HG03135 (cell line): ENCODE data around the gene ARHGAP26.
A peak's percentile ranks its signal among the peaks of the same experiment; 100 is the strongest.

ENCODE experiments used
- ATAC-seq: cut with Tn5 transposase; IDR thresholded peaks from one replicate; pipeline ENCODE4 v1.9.1; 2021; ENCODE audit warnings: mild to moderate bottlenecking, moderate library complexity; ENCODE audit not compliant: unreplicated experiment

The ARHGAP26 gene

GRCh38 chr5:143209881-143210395, 439.8 kb downstream of the ARHGAP26 start:
- no peak for ATAC-seq

GRCh38 chr5:143210576-143210975, 440.4 kb downstream of the ARHGAP26 start:
- no peak for ATAC-seq

GRCh38 chr5:143212261-143212660, 442.1 kb downstream of the ARHGAP26 start:
- no peak for ATAC-seq

GRCh38 chr5:143213231-143213850, 443.2 kb downstream of the ARHGAP26 start:
- ATAC-seq = no peak

GRCh38 chr5:143213851-143214363, 443.7 kb downstream of the ARHGAP26 start:
- peak; percentile 58 for ATAC-seq

GRCh38 chr5:143214458-143214857, 444.3 kb downstream of the ARHGAP26 start:
- ATAC-seq = no peak

- ATAC-seq = no peak
These were observed 444.7 kb downstream of the ARHGAP26 start for GRCh38 chr5:143214890-143215289.

GRCh38 chr5:143215690-143216089, 445.5 kb downstream of the ARHGAP26 start:
- no peak for ATAC-seq

GRCh38 chr5:143216211-143216610, 446.0 kb downstream of the ARHGAP26 start:
- no peak for ATAC-seq

- no peak for ATAC-seq
These were observed 447.1 kb downstream of the ARHGAP26 start for GRCh38 chr5:143217065-143217803.

- no peak for ATAC-seq
These were observed 447.6 kb downstream of the ARHGAP26 start for GRCh38 chr5:143217804-143218160.

- ATAC-seq = no peak
These were observed 448.5 kb downstream of the ARHGAP26 start for GRCh38 chr5:143218517-143219170.

GRCh38 chr5:143219696-143220095, 449.5 kb downstream of the ARHGAP26 start:
- no peak for ATAC-seq

- ATAC-seq = no peak
These were observed 450.6 kb downstream of the ARHGAP26 start for GRCh38 chr5:143220748-143221251.

GRCh38 chr5:143222287-143223231, 452.4 kb downstream of the ARHGAP26 start:
- ATAC-seq = peak; percentile 71

- no peak for ATAC-seq
These were observed 454.5 kb downstream of the ARHGAP26 start for GRCh38 chr5:143224672-143225071.

GRCh38 chr5:143225511-143225910, 455.3 kb downstream of the ARHGAP26 start:
- no peak for ATAC-seq

GRCh38 chr5:143226361-143226760, 456.2 kb downstream of the ARHGAP26 start:
- ATAC-seq = no peak

- ATAC-seq = no peak
These were observed 456.7 kb downstream of the ARHGAP26 start for GRCh38 chr5:143226872-143227271.

- ATAC-seq = no peak
These were observed 457.1 kb downstream of the ARHGAP26 start for GRCh38 chr5:143227301-143227700.
